Neuron (in vitro differentiated cells): ENCODE results near the gene RXFP3.
"Not testable (repeated sequence)": the region's sequence is repeated elsewhere in the genome, so short reads cannot be mapped to it uniquely, and the experiment has no call there.

Experiments used
- H2AFZ ChIP-seq: one replicate; pipeline ENCODE4 v1.6.1; 2013; ENCODE audit warnings: low read depth, mild to moderate bottlenecking, inconsistent platforms, low read length, moderate library complexity
- H3K27me3 ChIP-seq: one replicate; pipeline ENCODE4 v1.6.1; 2013; ENCODE audit warnings: low read length; ENCODE audit not compliant: insufficient read depth
- H3K36me3 ChIP-seq: one replicate; pipeline ENCODE4 v1.6.1; 2013; ENCODE audit warnings: low read length; ENCODE audit not compliant: insufficient read depth
- H3K4me1 ChIP-seq: one replicate; pipeline ENCODE4 v1.6.1; 2013; ENCODE audit warnings: low read length; ENCODE audit not compliant: insufficient read depth
- H3K4me3 ChIP-seq: 2 replicates; pipeline ENCODE4 v1.5.1; 2013; ENCODE audit warnings: mild to moderate bottlenecking, low read length, moderate library complexity
- H3K9me3 ChIP-seq: one replicate; pipeline ENCODE4 v1.6.1; 2013; ENCODE audit warnings: low read length

RXFP3 gene, protein sequence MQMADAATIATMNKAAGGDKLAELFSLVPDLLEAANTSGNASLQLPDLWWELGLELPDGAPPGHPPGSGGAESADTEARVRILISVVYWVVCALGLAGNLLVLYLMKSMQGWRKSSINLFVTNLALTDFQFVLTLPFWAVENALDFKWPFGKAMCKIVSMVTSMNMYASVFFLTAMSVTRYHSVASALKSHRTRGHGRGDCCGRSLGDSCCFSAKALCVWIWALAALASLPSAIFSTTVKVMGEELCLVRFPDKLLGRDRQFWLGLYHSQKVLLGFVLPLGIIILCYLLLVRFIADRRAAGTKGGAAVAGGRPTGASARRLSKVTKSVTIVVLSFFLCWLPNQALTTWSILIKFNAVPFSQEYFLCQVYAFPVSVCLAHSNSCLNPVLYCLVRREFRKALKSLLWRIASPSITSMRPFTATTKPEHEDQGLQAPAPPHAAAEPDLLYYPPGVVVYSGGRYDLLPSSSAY

GRCh38 chr5:33936381-33937016 lies at the start of gene RXFP3:
Gene RXFP3 (plus strand): TSS chr5:33936386. CDS start chr5:33936741, 355 bp downstream.
- peaks cover 5% of the 10 kb centered on the region for H3K27me3 ChIP-seq
- H3K4me1 ChIP-seq: peaks cover 6% of the 10 kb centered on the region
- H3K9me3 ChIP-seq: no peaks in the 10 kb centered on the region
- no peaks in the 10 kb centered on the region for H3K36me3 ChIP-seq
- peak within 1 kb of the TSS; percentile 59 for H2AFZ ChIP-seq
- peak within 1 kb of the TSS; percentile 41 for H3K4me3 ChIP-seq

DNA sequence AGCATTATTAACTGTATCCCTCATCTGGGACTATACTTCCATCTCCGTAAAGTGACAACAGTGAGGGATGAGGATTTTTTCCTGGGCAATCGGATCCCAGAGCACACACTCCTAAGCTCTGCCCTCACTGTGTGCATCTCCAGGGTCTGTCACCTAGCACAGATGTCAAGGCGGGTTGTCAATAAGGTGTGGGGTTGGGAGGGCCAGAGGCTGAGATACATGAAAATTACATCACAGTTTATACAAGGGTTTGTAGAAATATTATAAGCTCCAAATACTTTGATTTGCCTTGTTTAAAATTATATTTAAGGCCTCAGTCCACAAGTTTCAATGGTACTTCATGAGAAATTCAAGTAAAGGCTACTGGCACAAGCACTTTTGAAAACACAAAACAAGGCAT lies 48.9 kb upstream of the RXFP3 start:
- Histone ChIP-seq H2AFZ (no peak overlapping the region), H3K4me3 (no peak overlapping the region), H3K4me1 (peaks cover 19% of the 10 kb centered on the region)

DNA sequence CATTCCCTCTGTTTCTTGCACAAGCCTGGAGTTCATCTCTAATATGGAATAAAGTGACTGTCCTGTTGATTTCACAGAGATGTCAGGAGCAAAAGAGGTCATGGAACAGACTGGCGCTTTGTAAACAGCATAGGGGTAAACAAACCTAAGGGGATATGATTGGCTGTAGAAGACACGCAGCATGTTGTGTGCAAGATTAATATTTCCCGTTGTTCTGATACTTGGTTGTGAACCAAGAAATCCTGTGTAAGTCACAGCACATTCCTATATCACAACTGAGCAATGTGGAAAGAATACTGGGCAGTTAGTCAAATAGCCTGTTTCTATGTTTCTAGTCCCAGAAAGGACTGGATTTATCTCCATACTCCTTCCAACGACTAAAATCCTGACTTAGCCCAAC lies 47.6 kb upstream of the RXFP3 start:
- Histone ChIP-seq H3K9me3 (no peaks in the 10 kb centered on the region), H3K4me3 (no peak overlapping the region), H3K4me1 (peaks cover 19% of the 10 kb centered on the region), H2AFZ (no peak overlapping the region), H3K27me3 (peaks cover 5% of the 10 kb centered on the region), H3K36me3 (no peaks in the 10 kb centered on the region)

More for the DNA sequence above, 48.9 kb upstream of the RXFP3 start:
- Histone ChIP-seq H3K27me3 (no peaks in the 10 kb centered on the region), H3K36me3 (no peaks in the 10 kb centered on the region), H3K9me3 (no peaks in the 10 kb centered on the region)

DNA sequence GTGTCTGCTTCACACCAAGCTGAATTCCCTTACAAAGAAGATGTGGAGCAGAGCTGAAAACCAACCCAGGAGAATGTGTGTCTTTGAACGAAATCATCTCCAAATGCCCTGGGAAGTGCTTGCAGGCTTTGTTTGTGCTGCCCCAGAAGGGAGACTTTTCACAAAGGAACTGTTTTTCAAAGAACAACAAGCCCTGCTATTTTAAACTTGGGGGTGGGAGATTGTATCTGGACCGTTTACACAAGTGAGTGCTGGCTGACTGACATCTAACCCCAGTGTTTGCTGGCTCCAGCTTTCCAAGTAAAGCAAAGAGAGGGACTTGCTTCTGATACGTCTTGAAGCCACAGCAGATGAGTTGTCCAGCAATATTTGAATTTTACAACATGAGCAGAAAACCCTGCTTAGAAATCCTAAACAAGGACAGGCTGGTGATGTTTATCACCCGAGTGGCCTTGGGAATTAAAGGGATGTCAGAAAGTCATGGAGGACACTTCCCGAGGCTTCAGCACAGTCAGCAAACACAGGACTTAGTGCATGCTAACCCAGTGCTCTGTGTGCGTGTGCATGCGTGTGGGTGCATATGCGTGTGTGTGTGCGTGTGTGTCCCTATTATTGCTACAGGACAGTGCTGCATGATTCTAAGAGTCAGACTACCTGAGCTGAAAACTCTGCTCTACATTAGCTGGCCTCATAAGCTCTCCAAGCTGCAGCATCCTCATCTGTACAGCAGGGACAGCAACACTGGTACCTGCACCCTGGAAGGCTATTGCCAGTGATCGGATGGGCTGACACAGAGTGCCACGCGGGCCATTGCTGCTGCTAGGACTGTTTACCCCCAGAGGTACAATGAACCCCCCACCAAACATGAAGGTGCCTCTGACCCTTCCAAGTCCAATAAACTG lies 45.8 kb upstream of the RXFP3 start:
- H3K9me3 ChIP-seq: no peaks in the 10 kb centered on the region
- H3K4me1 ChIP-seq: peaks cover 19% of the 10 kb centered on the region
- H3K4me3 ChIP-seq: peak overlapping the region; percentile 55
- H2AFZ ChIP-seq: peak overlapping the region; percentile 66
- no peaks in the 10 kb centered on the region for H3K36me3 ChIP-seq
- H3K27me3 ChIP-seq: peaks cover 5% of the 10 kb centered on the region

- Histone ChIP-seq H2AFZ (peak overlapping the region; percentile 66), H3K4me3 (peak overlapping the region; percentile 55), H3K4me1 (peaks cover 19% of the 10 kb centered on the region), H3K27me3 (peaks cover 5% of the 10 kb centered on the region), H3K36me3 (no peaks in the 10 kb centered on the region), H3K9me3 (no peaks in the 10 kb centered on the region)
These were observed 44.8 kb upstream of the RXFP3 start for GRCh38 chr5:33891446-33891787.

DNA sequence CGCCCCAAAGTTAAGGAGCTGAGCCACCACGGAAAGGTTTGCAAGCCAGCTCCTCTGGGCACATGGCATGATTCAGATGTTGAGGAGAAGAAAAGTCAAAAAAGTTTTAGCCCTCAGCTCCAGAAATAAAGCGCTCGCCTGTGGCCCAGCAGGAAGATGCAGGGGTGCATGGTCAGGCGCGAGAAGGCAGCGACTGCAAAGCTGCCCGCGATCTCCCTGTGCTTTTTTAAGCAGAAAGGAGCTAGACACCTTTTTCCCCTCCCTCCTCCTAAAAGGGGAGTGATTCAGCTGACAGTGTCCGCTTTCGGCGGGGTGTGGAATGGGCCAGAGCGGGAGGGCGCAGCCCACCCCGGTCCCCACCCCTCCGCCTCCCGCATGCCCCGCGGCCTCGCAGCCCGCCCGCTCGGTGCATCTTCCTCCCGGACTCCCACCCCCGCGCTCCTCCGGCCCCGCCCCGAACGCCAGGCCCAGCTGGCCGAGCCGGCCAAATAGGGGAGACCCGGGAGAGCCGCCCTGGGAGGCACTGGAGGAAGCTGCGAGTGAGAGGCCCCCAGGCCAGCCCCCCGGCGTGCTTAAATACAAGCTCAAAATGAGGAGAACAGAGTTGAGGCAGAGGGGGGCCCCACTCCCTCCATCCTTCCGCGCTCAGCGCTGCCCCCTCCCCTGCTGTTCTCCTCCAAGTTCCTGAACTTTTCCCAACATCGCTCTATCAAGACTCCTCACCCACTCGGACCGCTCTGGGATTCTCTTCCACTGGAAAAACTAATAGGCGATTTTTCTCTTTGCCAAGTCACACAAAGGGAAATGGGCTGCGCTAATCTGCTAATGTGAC lies 44.2 kb upstream of the RXFP3 start, which contains the start of gene ADAMTS12:
TSS of gene ADAMTS12 (minus strand) at position 203 of the 832 bp plus-strand sequence. CDS start at position 69, 134 bp downstream.
- H3K9me3 ChIP-seq: no peaks in the 10 kb centered on the region
- H3K4me1 ChIP-seq: peaks cover 19% of the 10 kb centered on the region
- H3K4me3 ChIP-seq: peak within 1 kb of the TSS; percentile 55
- no peaks in the 10 kb centered on the region for H3K36me3 ChIP-seq
- H2AFZ ChIP-seq: peak within 1 kb of the TSS; percentile 66
- H3K27me3 ChIP-seq: peaks cover 5% of the 10 kb centered on the region

GRCh38 chr5:33892620-33893137 lies 43.5 kb upstream of the RXFP3 start:
- Histone ChIP-seq H3K4me1 (peaks cover 19% of the 10 kb centered on the region), H3K9me3 (no peaks in the 10 kb centered on the region), H3K4me3 (peak overlapping the region; percentile 55), H2AFZ (peak overlapping the region; percentile 66), H3K36me3 (no peaks in the 10 kb centered on the region), H3K27me3 (peaks cover 5% of the 10 kb centered on the region)

- Histone ChIP-seq H3K4me3 (no peak overlapping the region), H3K27me3 (peaks cover 7% of the 10 kb centered on the region), H3K36me3 (no peaks in the 10 kb centered on the region), H3K4me1 (peaks cover 19% of the 10 kb centered on the region), H2AFZ (no peak overlapping the region), H3K9me3 (no peaks in the 10 kb centered on the region)
These were observed 41.6 kb upstream of the RXFP3 start for GRCh38 chr5:33894566-33894965.

- peaks cover 2% of the 10 kb centered on the region for H3K27me3 ChIP-seq
- H3K9me3 ChIP-seq: no peaks in the 10 kb centered on the region
- no peaks in the 10 kb centered on the region for H3K36me3 ChIP-seq
- no peak overlapping the region for H2AFZ ChIP-seq
- no peak overlapping the region for H3K4me3 ChIP-seq
- H3K4me1 ChIP-seq: no peaks in the 10 kb centered on the region
These were observed 35.0 kb upstream of the RXFP3 start for GRCh38 chr5:33901156-33901555.

- Histone ChIP-seq H3K9me3 (peaks cover 3% of the 10 kb centered on the region), H3K4me1 (no peaks in the 10 kb centered on the region), H3K4me3 (no peak overlapping the region), H3K27me3 (peaks cover 2% of the 10 kb centered on the region), H3K36me3 (no peaks in the 10 kb centered on the region), H2AFZ (no peak overlapping the region)
These were observed 33.1 kb upstream of the RXFP3 start for GRCh38 chr5:33903118-33903517.

- no peak overlapping the region for H3K4me3 ChIP-seq
- peaks cover 3% of the 10 kb centered on the region for H3K9me3 ChIP-seq
- H3K4me1 ChIP-seq: no peaks in the 10 kb centered on the region
- H2AFZ ChIP-seq: no peak overlapping the region
- no peaks in the 10 kb centered on the region for H3K27me3 ChIP-seq
- no peaks in the 10 kb centered on the region for H3K36me3 ChIP-seq
These were observed 30.8 kb upstream of the RXFP3 start for GRCh38 chr5:33905381-33905780.

DNA sequence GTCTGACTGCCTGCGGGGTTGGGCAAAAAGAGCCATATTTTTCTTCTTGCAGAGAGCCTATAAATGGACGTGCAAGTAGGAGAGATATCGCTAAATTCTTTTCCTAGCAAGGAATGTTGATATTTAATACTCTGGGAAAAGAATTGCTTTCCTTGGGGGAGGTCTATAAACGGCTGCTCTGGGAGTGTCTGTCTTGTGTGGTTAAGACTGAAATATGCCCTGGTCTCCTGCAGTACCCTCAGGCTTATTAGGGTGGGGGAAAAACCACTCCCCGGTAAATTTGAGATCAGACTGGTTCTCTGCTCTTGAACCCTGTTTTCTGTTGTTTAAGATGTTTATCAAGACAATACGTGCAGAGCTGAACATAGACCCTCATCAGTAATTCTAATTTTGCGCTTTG lies 29.9 kb upstream of the RXFP3 start:
- not testable (repeated sequence) for H3K4me3 ChIP-seq, H2AFZ ChIP-seq, H3K4me1 ChIP-seq, H3K36me3 ChIP-seq, H3K9me3 ChIP-seq, H3K27me3 ChIP-seq
